GM12801 (cell line): ENCODE data around the gene TRIM41.

Experiments
- CTCF ChIP-seq: IDR thresholded peaks from one replicate; pipeline ENCODE4 v1.5.1; 2011; ENCODE audit warnings: control low read depth; ENCODE audit not compliant: insufficient read length; ENCODE audit errors: extremely low read depth

The TRIM41 gene

GRCh38 chr5:181235689-181236366 is 12.7 kb downstream of the TRIM41 start:
- TF ChIP-seq CTCF: no peak

GRCh38 chr5:181236471-181236870 is 13.4 kb downstream of the TRIM41 start:
- TF ChIP-seq CTCF: no peak

- TF ChIP-seq CTCF: no peak
These were observed 14.0 kb downstream of the TRIM41 start for GRCh38 chr5:181236954-181237641.

GRCh38 chr5:181237729-181238385 is 14.8 kb downstream of the TRIM41 start:
- TF ChIP-seq CTCF: no peak

GRCh38 chr5:181239062-181239663 is 16.1 kb downstream of the TRIM41 start:
- TF ChIP-seq CTCF: no peak

GRCh38 chr5:181241393-181241975 is 18.4 kb downstream of the TRIM41 start:
- TF ChIP-seq CTCF: no peak

GRCh38 chr5:181242031-181242451 is 19.0 kb downstream of the TRIM41 start:
- TF ChIP-seq CTCF: no peak
